ENCODE measurements around the gene KIAA1671. TPM values are rescaled to one million over a fixed set of nuclear protein-coding genes. Genes with fewer than 3 reads are reported as not detected.

The KIAA1671 gene
- total RNA-seq, 4 donors from 2014 or later: 14.2 to 34.2 (median 22.6) TPM

- intact Hi-C loops (cut with DNase I): no loop called here
- no peak for DNase-seq (ENCODE audit: extremely low spot score)
- H3K27me3 ChIP-seq: no peaks in the 10 kb centered on the region
- no peak for TF ChIP-seq CTCF (IDR thresholded peaks at IDR 0.05)
- no peak for TF ChIP-seq POLR2AphosphoS5 (IDR thresholded peaks at IDR 0.05)
- no peak for TF ChIP-seq POLR2A (IDR thresholded peaks at IDR 0.05; ENCODE audit: low read depth)
- no peak for TF ChIP-seq EP300 (IDR thresholded peaks at IDR 0.05)
- peaks cover 19 to 72% (median 53%) of the 10 kb centered on the region in 4 donors for H3K4me1 ChIP-seq
- H3K36me3 ChIP-seq: no peaks in the 10 kb centered on the region
- no peak overlapping the region for H3K4me3 ChIP-seq
- 62% methylated on average over 4 of the region's 4 CpGs for WGBS
- no peaks in the 10 kb centered on the region for H3K9me3 ChIP-seq
- no peak overlapping the region for H3K27ac ChIP-seq (replicated peaks in 1 of 4)
Measured at GRCh38 chr22:25146906-25147641, 194.6 kb downstream of the KIAA1671 start.

- intact Hi-C loops (cut with DNase I): no loop called here
- no peaks in the 10 kb centered on the region for H3K9me3 ChIP-seq
- peaks cover 19 to 67% (median 48%) of the 10 kb centered on the region in 4 donors for H3K4me1 ChIP-seq
- TF ChIP-seq EP300 (IDR thresholded peaks at IDR 0.05) (no peak), POLR2AphosphoS5 (IDR thresholded peaks at IDR 0.05) (no peak), CTCF (IDR thresholded peaks at IDR 0.05) (no peak), POLR2A (IDR thresholded peaks at IDR 0.05; ENCODE audit: low read depth) (no peak)
- peak overlapping the region in 3 of 4 donors; percentile 45 to 78 (median 47) for H3K27ac ChIP-seq (replicated peaks in 1 of 4)
- no peaks in the 10 kb centered on the region for H3K27me3 ChIP-seq
- H3K36me3 ChIP-seq: no peaks in the 10 kb centered on the region
- no peak overlapping the region for H3K4me3 ChIP-seq
- DNase-seq (ENCODE audit: extremely low spot score): no peak
- 67% methylated on average over 2 of the region's 2 CpGs for WGBS
Measured at GRCh38 chr22:25147642-25147928, 195.1 kb downstream of the KIAA1671 start.

GRCh38 chr22:25148149-25148691 lies 195.7 kb downstream of the KIAA1671 start:
- H3K9me3 ChIP-seq: no peaks in the 10 kb centered on the region
- H3K4me1 ChIP-seq: peaks cover 19 to 60% (median 44%) of the 10 kb centered on the region in 4 donors
- peak overlapping the region; percentile 45 to 78 (median 49) for H3K27ac ChIP-seq (replicated peaks in 1 of 4)
- H3K4me3 ChIP-seq: no peak overlapping the region
- no peak for DNase-seq (ENCODE audit: extremely low spot score)
- H3K27me3 ChIP-seq: no peaks in the 10 kb centered on the region
- intact Hi-C loops (cut with DNase I): no loop called here
- no peaks in the 10 kb centered on the region for H3K36me3 ChIP-seq
- TF ChIP-seq CTCF (IDR thresholded peaks at IDR 0.05): no peak
- no peak for TF ChIP-seq POLR2A (IDR thresholded peaks at IDR 0.05; ENCODE audit: low read depth)
- peak; percentile 23 to 54 for TF ChIP-seq POLR2AphosphoS5 (IDR thresholded peaks at IDR 0.05)
- no peak for TF ChIP-seq EP300 (IDR thresholded peaks at IDR 0.05)
- 23% methylated on average over 3 of the region's 4 CpGs for WGBS

- intact Hi-C loops (cut with DNase I): no loop called here
- DNase-seq (ENCODE audit: extremely low spot score): no peak
- TF ChIP-seq EP300 (IDR thresholded peaks at IDR 0.05) (no peak), CTCF (IDR thresholded peaks at IDR 0.05) (no peak), POLR2A (IDR thresholded peaks at IDR 0.05; ENCODE audit: low read depth) (no peak)
- Histone ChIP-seq H3K27me3 (no peaks in the 10 kb centered on the region), H3K4me3 (no peak overlapping the region), H3K36me3 (no peaks in the 10 kb centered on the region), H3K4me1 (peaks cover 25 to 62% (median 52%) of the 10 kb centered on the region in 4 donors), H3K9me3 (no peaks in the 10 kb centered on the region), H3K27ac (replicated peaks in 1 of 4) (peak overlapping the region in 3 of 4 donors; percentile 45 to 78 (median 47))
- 86% methylated on average over 6 of the region's 6 CpGs for WGBS
Measured at GRCh38 chr22:25149014-25149413, 196.5 kb downstream of the KIAA1671 start.

Data from esophagus muscularis mucosa (tissue), 4 donors.